ENCODE measurements around the gene PDZRN3.

- TF ChIP-seq EZH2 (IDR thresholded peaks at IDR 0.05; ENCODE audit: borderline replicate concordance, low read length) (no peak), CTCF (conservative IDR thresholded peaks at IDR 0.05 in 1 of 2, IDR thresholded peaks at IDR 0.05 in 1 of 2; ENCODE audit: extremely low read depth in 1 of 2, insufficient read depth in 1 of 2, low read depth in 1 of 2, low read length in 2 of 2) (no peak)
Measured at GRCh38 chr3:73609315-73609641, 15.5 kb downstream of the PDZRN3 start.

Data from mammary epithelial cell (primary cell).